DMS79 (cell line): ENCODE data around the gene ZNF132.
"Not testable (repeated sequence)": the region's sequence is repeated elsewhere in the genome, so short reads cannot be mapped to it uniquely, and the experiment has no call there.

Source experiments
- DNase-seq: peaks from one replicate; lab custom pipeline; 2025; lab: John Stamatoyannopoulos, UW

The ZNF132 gene

DNA sequence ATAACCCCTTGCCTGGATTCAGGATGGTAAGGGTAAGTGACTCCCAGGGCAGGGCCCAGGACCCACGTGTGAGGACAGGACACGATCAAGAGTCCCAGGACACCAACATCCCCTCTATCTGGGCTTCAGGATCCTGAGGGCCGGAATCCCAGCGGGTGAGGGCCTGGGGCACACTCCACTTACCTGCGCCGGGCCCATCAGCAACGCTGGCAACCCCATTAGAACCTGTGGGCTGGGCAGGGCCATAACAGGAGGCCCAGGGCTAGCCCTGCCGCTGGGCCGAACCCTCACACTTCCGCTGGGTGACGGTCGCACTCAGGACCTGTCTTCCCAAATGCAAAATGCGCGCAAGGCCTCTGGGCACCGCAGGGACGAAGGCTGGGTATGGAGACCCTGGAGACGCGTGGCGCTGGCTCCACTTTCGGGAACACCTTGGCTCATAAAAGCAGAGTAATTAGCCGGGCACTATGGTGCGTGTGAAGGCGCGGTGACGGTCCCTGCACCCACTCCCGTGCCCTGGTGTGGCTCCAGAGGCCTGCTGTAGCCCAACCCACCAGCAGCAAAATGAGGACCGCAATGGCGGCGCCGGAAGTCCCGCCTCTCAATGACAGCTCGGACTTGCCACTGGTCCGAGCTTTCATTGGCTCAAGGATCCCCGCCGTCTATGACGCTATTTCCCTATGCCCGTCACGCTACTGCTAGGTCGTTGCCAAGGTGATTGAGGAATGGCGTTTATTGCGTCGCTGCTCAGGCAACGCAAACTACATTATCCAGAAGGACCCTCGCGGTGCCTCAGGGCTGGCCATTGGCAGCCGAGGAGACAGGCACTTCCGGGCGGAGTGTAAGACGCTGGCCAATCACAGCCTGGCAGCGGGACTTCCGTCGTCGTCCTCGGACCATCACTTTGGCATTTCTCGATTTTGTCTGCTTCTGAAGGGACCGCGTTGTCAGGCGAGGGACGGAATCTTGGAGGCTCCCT lies at the start of gene ZNF132:
ZNF132 (minus strand) TSS at position 578 of the 979 bp plus-strand sequence; CDS start at position 246, 332 bp downstream.
- peak; percentile 96 for DNase-seq

DNA sequence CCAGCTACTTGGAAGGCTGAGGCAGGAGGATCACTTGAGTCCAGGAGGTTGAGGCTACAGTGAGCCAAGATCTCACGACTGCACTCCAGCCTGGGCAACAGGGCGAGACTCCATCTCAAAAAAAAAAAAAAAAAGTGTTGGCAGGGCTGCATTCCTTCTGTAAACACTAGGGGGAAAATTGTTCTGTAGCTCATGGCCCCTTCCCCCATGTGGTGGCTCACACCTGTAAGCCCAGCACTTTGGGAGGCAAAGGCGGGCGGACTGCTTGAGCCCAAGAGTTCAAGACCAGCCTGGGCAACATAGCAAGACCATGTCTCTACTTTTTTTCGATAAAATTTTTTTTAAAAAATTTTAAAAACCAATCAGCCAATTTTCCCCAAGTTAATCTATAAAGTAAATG lies 44.4 kb upstream of the ZNF132 start:
- DNase-seq = not testable (repeated sequence)

DNA sequence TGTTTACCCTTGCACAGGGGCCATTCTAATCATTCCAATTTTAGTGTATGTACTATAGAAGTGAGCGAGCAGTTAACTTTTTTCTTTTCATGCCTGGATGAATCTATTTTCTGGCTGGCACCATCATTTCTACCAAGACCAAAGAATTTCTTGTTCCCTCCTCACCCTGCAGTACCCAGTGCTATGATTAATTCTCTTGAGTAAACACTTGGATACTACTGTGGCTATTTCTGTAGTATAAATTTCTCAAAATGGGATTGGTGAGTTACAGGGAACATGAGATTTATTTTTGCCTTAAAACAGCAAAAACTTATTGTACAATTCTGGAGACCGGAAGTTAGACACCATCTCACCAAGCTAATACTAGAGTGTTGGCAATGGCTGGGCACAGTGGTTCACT lies 43.8 kb upstream of the ZNF132 start:
- DNase-seq = no peak

DNA sequence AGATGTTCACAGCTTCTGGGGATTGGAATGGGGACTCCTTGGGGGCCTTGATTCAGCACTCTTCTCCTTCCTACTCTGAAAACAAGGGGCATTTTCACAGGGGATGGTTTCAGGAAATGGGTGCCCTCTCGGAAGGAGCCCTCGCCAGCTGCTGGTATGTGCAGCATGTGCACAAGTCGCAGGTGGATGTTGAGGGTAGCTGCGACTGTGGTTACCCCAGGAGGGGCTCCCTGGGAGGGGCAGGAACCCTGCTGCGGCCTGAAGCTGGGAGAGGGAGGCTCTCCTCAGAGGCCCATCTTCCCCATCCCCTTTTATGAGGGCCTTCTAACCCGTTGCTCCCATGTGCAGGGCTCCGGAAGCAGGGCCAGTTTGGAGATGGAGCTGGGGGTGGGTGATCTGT lies 42.4 kb upstream of the ZNF132 start:
- no peak for DNase-seq

DNA sequence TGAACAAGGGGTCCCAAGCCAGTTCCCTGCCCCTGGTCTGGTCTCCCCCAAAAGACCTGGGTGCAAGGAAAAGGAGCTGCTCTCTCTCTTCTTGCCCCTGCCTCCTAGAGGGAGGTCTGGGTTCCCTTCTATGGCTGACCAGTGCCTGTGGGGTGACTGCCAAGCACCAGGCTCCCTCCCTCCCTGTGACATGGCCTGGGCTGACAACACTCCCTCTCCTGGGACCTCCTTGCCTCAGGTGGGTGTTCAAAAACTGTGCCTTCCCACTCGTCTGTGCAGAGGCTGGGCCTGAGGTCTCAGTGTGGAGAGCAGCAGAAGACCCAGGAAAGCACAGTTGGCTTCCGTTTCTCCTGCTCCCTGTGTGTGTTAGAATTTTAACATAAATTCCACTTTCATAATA lies 40.9 kb upstream of the ZNF132 start:
- DNase-seq = no peak

DNA sequence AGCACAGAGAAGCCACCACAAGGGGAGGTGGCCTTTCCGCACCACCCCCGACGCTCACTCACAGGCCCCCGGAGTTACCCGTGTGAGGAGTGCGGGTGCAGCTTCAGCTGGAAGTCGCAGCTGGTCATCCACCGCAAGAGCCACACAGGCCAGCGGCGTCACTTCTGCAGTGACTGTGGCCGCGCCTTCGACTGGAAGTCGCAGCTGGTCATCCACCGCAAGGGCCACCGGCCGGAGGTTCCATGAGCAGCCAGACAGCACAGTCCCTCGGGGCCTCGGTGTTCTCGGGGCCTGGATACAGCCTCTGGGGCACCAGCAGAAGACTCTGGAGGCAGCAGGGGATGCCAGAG lies 40.5 kb upstream of the ZNF132 start:
- DNase-seq = no peak

DNA sequence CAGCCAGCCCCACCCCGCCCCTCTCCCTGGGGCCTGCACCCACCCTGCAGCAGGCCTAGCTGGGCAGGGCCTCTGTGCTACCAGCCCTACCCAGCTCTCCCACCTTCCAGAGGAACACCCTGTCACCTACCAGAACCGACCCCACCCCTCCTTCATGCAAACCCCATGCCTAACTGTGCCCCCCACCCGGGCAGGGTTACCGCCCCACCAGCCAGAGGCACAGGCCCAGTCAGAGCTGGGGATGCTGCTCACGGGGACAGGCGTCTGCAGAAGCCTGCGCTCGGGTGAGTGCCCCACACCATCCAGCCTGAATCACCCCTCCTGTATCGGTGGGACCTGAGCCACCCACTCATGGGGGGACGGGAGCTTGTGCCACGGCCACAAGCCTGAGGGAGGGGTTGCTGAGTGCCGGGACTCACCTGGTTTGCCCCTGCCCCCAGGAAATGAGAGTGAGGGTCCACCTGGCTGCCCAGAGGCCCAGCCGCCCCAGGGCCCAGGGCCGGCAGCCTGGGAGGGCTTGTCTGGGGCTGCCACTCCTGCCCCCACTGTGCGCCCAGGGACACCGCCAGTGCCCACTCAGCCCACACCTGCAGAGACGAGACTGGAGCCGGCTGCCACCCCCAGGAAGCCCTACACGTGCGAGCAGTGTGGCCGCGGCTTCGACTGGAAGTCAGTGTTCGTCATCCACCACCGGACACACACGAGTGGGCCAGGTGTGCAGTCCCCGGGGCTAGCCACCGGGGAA lies 40.0 kb upstream of the ZNF132 start:
- DNase-seq = no peak

DNA sequence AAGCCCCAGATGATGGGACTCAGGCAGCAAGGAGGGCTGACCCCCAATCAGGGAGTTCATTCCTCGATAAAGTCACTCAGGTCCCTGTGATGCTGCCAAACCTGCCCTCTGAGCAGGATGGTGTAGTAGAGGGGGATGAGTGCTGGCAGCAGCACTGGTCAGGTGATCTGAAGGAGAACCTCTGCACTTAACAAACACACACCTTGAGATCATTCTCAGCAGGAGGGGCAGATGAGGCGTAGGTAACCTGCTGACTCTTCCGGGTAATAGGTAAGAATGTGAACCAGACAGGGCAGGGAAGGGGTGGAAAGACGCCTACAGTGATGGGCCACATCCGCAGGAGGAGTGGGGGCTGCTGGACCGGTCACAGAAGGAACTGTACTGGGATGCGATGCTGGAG lies 39.4 kb upstream of the ZNF132 start:
- no peak for DNase-seq

DNA sequence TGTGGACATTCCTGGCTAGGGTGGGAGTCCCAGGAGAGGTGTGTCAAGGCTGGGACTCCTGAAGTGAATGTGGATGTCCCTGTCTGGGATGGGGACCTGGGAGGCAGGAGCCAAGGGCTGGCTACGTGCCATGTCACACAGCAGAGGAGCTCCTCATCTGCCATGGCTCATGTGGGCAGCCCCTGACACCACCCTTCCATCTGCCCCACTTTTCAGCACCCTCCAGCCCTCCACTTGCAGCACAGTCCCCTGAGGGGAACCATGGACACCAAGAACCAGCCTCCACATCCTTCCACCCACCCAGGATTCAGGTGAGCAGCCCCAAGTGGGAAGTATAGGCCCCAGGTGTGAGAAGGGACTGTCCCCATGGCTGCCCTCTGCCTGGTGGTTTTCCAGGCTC lies 37.9 kb upstream of the ZNF132 start:
- DNase-seq = no peak

DNA sequence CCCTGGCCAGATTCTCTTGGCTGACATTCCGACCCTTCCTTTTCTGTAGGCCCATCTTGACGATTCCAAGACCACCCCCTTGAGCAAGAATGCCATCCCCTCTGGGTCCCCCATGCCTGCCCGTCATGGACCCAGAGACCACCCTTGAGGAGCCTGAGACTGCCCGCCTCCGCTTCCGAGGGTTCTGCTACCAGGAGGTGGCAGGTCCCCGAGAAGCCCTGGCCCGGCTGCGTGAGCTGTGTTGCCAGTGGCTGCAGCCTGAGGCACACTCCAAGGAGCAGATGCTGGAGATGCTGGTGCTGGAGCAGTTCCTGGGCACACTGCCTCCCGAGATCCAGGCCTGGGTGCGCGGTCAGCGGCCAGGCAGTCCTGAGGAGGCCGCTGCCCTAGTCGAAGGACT lies 37.2 kb upstream of the ZNF132 start:
- no peak for DNase-seq

DNA sequence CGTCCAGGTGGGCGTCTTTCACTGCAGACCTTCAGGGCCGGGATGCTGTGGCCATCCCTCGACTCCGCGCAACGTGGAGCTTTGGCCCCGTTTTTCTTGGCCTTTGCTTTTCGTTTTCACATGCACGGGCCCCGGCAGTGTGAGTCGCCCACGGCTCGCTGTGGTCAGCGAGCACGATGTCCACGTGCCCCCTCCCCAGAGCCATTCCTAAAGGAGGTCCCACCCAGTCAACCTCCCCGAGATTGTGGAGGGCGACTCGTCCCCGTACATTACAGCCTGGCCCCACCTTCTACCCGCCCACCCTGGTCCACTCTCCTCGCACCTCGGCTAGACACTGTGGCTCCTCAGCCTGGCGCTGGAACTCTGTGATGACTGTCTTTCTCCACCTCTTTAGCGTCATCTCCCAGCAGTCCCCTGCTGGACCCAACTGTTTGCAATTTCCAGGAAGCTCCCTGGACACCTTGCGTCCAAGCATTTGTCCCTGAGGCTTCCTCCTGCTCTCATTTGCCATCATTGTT lies 36.6 kb upstream of the ZNF132 start:
- DNase-seq = no peak

DNA sequence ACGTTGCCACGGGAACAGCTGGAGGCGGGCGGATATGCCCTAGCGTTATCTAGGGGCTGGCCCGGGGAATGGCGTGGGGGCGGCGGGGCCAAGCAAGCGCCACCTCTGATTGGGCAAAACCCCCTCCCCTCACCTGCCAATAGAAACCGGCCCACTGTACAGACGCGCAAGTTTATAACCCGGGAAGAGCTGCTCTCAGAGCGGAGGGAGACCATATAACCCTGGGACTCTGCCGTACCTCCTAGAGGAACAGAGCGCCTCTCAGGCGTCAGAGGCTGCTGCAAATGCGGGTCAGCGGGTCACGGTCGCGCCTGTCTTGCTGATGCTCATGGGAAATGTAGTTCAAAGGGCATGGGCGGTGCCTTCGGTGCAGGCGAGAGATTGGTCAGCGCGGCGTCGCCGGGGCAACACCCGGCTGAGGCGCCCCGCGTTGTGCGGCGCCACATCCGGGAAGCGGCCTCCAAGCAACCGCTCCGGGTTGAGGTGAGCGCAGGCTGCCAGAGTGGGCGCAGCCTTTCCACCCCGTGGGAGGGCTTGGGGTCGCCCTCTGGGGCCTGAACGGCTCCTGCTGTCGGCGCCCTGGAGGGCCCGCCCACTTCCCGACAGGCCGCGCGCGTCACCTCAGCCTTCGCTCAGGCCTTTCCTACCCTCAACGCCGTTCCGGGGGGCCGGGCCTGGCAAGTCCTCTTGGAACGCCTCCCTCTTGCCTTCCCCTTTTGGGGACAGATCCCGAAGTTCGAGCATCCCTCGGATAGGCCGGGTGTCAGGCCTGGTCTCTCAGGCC lies 36.0 kb upstream of the ZNF132 start, which contains the start of gene ZNF446:
ZNF446 (plus strand) TSS at position 639 of the 784 bp plus-strand sequence. CDS start 867 bp downstream, outside the sequence.
- DNase-seq = peak; percentile 92

DNA sequence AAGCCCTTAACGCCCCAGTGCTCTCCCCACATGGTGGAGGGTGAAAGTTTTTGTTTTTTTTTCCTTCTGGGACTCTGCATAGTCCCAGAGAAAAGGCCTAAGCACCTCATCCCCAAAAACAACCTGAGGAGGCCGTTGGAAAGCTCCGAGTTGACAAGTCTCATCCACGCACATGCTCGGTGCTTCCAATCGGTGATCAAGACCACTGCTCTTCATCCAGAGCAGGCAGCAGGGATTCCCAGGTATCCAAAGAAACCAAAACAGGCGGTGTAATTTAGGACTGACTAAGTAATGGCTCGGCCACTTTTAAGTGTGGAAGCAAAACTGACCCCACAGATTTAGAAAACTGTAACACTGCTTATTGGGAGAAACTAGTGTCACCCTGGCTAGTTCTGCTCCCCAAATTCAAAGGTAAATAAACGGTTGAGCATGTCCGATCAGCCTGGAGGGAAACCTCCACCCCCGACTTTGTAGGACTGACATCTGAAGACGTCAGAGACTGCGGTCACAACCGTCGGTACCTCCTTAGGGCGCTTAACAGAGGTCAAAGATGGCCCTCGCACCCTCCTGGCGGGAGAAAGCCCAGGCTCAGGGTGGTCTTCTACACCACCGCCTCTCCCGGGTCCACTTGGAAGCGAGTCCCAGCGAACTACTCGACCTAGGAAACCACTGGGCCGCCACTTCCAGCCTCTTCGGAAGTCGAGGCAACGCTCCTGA lies 35.2 kb upstream of the ZNF132 start:
- DNase-seq = no peak

DNA sequence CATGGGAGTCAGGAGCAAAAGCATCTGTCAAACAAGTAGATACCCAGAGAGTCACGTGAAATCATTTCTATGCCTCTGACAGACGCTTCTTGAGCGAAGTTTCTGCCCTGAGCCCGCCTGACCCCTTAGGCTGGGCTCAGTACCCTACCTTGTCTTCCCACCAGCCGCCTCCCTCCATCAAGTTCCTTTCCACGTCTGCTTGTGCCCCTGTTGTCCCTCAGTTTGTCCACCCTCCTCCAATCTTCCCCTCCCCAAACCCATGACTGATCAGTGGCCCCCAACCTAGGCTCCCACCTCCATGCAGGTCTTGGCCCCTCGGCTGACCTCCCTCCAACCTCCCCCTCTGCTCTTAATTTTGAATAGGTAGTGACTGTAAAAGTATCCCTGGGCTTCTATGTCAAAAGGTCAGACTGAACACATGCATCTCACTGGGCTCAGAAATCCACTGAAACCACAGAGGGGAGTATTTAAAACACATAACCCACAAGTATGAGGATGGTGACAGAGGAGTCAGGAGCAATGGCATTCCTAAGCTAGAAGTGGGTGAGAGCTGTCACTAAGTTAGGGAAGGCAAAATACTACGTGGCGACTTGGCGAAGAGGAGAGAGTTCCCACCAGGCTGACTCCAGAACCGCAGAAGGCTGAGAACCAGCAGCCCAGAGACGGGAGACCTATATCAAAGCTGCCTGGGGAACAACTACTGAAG lies 34.5 kb upstream of the ZNF132 start:
- DNase-seq = no peak

DNA sequence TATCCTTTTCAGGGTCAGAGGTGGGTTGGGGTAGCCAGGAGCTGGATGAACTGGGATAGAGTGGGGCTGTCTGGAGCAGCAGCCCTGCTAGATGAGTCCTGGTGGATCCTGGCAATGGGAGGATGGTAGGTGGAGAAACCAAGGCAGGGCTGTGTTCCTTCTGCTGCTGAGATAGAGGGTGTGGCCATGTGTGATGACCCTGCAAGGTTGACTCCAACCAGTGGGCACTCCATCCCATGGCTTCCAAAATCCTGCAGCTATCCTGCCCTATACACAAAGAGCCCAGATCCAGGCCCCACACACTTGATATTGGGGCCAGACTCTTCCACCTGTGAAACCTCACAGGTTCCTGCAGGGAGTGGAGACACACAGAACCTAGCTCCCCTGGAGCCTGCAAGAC lies 33.8 kb upstream of the ZNF132 start:
- no peak for DNase-seq

DNA sequence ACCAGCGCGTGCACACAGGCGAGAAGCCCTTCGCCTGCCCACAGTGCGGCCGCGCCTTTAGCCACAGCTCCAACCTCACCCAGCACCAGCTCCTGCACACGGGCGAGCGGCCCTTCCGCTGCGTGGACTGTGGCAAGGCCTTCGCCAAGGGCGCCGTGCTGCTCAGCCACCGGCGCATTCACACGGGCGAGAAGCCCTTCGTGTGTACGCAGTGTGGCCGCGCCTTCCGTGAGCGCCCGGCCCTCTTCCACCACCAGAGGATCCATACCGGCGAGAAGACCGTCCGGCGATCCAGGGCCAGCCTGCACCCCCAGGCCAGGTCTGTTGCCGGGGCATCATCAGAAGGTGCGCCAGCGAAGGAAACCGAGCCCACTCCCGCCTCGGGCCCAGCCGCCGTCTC lies 31.8 kb upstream of the ZNF132 start:
- no peak for DNase-seq

DNA sequence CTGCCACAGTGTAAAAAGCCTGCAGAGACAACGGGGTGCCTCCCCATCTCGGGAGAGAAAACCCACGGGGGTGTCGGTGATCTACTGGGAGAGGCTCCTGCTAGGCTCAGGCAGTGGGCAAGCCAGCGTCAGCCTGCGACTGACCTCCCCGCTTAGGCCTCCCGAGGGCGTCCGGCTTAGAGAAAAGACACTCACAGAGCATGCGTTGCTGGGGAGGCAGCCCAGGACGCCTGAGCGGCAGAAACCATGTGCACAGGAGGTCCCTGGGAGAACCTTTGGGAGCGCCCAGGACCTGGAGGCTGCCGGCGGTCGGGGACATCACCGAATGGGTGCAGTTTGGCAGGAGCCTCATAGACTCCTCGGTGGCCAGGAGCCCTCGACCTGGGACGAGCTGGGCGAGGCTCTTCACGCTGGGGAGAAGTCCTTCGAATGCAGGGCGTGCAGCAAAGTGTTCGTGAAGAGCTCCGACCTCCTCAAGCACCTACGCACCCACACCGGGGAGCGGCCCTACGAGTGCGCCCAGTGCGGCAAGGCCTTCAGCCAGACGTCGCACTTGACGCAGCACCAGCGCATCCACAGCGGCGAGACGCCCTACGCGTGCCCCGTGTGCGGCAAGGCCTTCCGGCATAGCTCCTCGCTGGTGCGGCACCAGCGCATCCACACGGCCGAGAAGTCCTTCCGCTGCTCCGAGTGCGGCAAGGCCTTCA lies 31.0 kb upstream of the ZNF132 start:
- not testable (repeated sequence) for DNase-seq

DNA sequence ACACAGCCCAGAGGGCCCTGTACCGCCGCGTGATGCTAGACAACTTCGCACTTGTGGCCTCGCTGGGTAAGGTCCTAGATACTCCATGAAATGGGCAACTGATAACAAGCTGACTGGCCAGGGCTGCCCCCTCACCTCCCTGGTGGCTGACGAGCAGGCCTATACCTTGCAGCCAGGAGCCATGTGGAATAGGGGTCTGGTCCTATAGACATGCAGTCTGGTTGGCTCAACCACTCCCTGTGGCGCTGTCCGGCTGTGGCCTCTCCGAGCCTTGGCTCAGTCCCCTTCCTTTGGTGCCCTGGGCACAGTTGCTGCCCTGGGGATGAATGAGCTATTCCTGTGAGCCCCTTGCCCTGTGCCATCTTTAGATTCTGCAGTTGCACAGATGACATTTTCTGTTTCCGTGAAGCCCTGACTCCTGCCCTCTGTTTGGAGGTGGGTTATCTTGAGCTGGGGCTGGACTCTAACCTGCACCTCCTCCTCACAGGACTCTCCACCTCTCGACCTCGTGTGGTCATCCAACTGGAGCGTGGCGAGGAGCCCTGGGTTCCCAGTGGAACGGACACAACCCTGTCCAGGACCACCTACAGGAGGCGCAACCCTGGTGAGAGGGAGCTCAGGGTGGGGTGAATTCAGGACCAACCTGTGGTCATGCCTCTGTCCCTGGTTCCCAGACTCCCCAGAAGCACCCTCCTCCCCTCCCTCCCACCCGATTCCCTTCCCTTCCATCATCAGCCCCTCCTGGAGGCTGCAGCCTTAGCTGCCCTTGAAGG lies 29.5 kb upstream of the ZNF132 start:
- DNase-seq = no peak

DNA sequence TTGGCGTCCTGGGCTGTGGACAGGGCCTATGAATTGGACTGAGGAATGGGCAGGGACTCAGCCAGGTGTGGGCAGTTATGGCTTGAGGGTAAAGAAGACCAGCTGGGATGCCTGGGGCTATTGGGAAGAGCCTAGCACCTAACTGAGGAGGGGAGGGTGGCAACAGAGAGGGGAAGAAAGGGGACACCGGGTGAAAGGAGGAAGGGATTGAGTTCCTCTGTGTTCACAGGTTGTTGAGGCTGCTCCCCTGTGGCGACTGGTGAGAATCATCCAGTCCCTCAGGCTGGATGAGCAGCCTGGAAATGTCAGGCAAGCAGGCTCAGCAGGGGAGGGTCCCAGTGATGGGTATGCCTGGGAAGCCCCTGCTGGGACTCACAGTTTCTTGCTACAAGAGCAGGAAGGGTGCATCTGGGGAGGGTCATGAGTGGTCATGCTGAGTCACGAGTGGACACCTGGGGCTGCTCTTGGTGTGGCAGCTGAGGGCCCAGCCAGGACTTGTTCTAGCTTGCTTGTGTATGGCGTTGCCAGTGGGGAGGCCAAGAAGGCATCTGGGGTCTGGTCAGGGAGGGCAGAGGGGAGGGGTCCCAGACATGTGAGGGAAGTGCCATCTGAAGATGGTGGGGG lies 28.4 kb upstream of the ZNF132 start:
- DNase-seq = no peak
